Upper lobe of left lung (tissue), 6 donors: ENCODE data around the gene EN2. TPM values are rescaled to one million over a fixed set of nuclear protein-coding genes. Genes with fewer than 3 reads are reported as not detected.
"Not testable (repeated sequence)": the region's sequence is repeated elsewhere in the genome, so short reads cannot be mapped to it uniquely, and the experiment has no call there.

Experiments used
- ATAC-seq, 2 donors: fragments of 200-7000 bp; cut with Tn5 transposase; one replicate each; pipeline ENCODE4 v1.9.1; 2022; ENCODE audit warnings: mild to moderate bottlenecking in 2 of 2, moderate library complexity in 2 of 2; ENCODE audit not compliant: low FRiP score in 2 of 2
- DNase-seq, 2 donors: peaks; one replicate each; pipeline ENCODE4 v3.0.0-alpha.2; 2019 to 2020
- H3K27ac ChIP-seq, 4 donors: fragments of 200-600 bp; sonication (generic); one replicate each; pipeline ENCODE4 v1.5.1; 2016 to 2019
- H3K27me3 ChIP-seq, 4 donors: fragments of 200-600 bp; sonication (generic); one replicate each; pipeline ENCODE4 v1.5.1; 2017 to 2019
- H3K36me3 ChIP-seq, 4 donors: fragments of 200-600 bp; sonication (generic); one replicate each; pipeline ENCODE4 v1.5.1; 2016 to 2019
- H3K4me1 ChIP-seq, 4 donors: fragments of 200-600 bp; sonication (generic); one replicate each; pipeline ENCODE4 v1.5.1; 2018 to 2019
- H3K4me3 ChIP-seq, 4 donors: fragments of 200-600 bp; sonication (generic); one replicate each; pipeline ENCODE4 v1.5.1; 2017 to 2019; ENCODE audit warnings: mild to moderate bottlenecking in 2 of 4, moderate library complexity in 1 of 4
- H3K9me3 ChIP-seq, 4 donors: fragments of 200-600 bp; sonication (generic); one replicate each; pipeline ENCODE4 v1.5.1; 2018 to 2019
- CTCF ChIP-seq, 6 experiments: fragments of 450-650 bp in 4 of 6; fragments of 200-600 bp in 2 of 6; sonication (generic) in 2 of 6; IDR thresholded peaks; one replicate each; pipeline ENCODE4 v1.5.1; 2016 to 2019; ENCODE audit warnings: antibody characterized with exemption in 6 of 6
- EP300 ChIP-seq, 4 donors: sonication (generic); formaldehyde crosslinking; IDR thresholded peaks; one replicate each; pipeline ENCODE4 v1.5.1; 2017; ENCODE audit warnings: antibody characterized with exemption in 4 of 4, control low read depth in 2 of 4
- POLR2A ChIP-seq, 4 donors: fragments of 450-650 bp; IDR thresholded peaks; one replicate each; pipeline ENCODE4 v1.5.1; 2016 to 2017; ENCODE audit warnings: antibody characterized with exemption in 4 of 4, mild to moderate bottlenecking in 2 of 4
- POLR2AphosphoS5 ChIP-seq, 2 donors: sonication (generic); formaldehyde crosslinking; IDR thresholded peaks; one replicate each; pipeline ENCODE4 v1.5.1; 2017; ENCODE audit warnings: antibody characterized with exemption in 2 of 2
- WGBS, 2 donors: methylation state at CpG; one replicate each; pipeline ENCODE4 v1.1.5; 2017 to 2018; 5-methylcytosine and 5-hydroxymethylcytosine counted together
- total RNA-seq, 6 donors: library from RNA; depleted of rRNA in 4 of 6; stranded (reverse); fragments of >200 nt in 4 of 6; gene quantifications; one replicate each; pipeline versions ENCODE4 v1.1.0 to v1.2.1, GENCODE V29; 2016 to 2021
- donor health status: DM: no; HTN: no; CAD: no; lungs with moderate emphysema.
- donor health status: DM: no; HTN: yes; CAD: no; lungs with severe emphysema.

Gene EN2
- total RNA-seq, 6 donors from 2014 or later = not detected

GRCh38 chr7:155444746-155445145 is 13.2 kb upstream of the EN2 start:
- H3K4me3 ChIP-seq = no peak overlapping the region
- H3K27ac ChIP-seq = no peak overlapping the region
- WGBS, 2 donors = 85 to 86% methylated on average over 7 to 8 of the region's 8 CpGs
- no peaks in the 10 kb centered on the region for H3K9me3 ChIP-seq
- DNase-seq (no peak), ATAC-seq (no peak)
- no peaks in the 10 kb centered on the region for H3K36me3 ChIP-seq
- TF ChIP-seq POLR2A (IDR thresholded peaks at IDR 0.05) = no peak
- no peak for TF ChIP-seq EP300 (IDR thresholded peaks at IDR 0.05)
- no peak for TF ChIP-seq POLR2AphosphoS5 (IDR thresholded peaks at IDR 0.05)
- TF ChIP-seq CTCF (IDR thresholded peaks at IDR 0.05) = no peak
- H3K4me1 ChIP-seq = peaks cover 0 to 18% (median 9%) of the 10 kb centered on the region in 4 donors
- H3K27me3 ChIP-seq = peaks cover 0 to 22% (median 13%) of the 10 kb centered on the region in 4 donors

DNA sequence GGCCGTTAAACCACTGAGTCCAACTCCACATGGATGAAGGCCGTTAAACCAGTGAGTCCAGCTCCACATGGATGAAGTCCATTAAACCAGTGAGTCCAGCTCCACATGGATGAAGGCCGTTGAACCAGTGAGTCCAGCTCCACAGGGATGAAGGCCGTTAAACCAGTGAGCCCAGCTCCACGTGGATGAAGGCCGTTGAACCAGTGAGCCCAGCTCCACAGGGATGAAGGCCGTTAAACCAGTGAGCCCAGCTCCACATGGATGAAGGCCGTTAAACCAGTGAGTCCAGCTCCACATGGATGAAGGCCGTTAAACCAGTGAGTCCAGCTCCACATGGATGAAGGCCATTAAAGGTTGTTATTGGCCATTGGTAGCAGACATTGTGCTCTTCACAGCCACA is 12.3 kb upstream of the EN2 start:
- not testable (repeated sequence) for ATAC-seq, H3K9me3 ChIP-seq, H3K27ac ChIP-seq, DNase-seq, H3K36me3 ChIP-seq, H3K4me3 ChIP-seq
- peaks cover 0 to 27% (median 13%) of the 10 kb centered on the region in 4 donors for H3K4me1 ChIP-seq
- 79 to 84% methylated on average over 8 to 9 of the region's 9 CpGs for WGBS, 2 donors
- peaks cover 0 to 31% (median 17%) of the 10 kb centered on the region in 4 donors for H3K27me3 ChIP-seq

GRCh38 chr7:155447603-155448002 is 10.3 kb upstream of the EN2 start:
- H3K27ac ChIP-seq = no peak overlapping the region
- WGBS, 2 donors = 55 to 57% methylated on average over 2 of the region's 2 CpGs
- DNase-seq (no peak), ATAC-seq (no peak)
- no peak overlapping the region for H3K4me3 ChIP-seq
- TF ChIP-seq EP300 (IDR thresholded peaks at IDR 0.05) (no peak), POLR2A (IDR thresholded peaks at IDR 0.05) (no peak), CTCF (IDR thresholded peaks at IDR 0.05) (no peak), POLR2AphosphoS5 (IDR thresholded peaks at IDR 0.05) (no peak)
- H3K36me3 ChIP-seq = no peaks in the 10 kb centered on the region
- H3K9me3 ChIP-seq = no peaks in the 10 kb centered on the region
- peaks cover 0 to 44% (median 24%) of the 10 kb centered on the region in 4 donors for H3K27me3 ChIP-seq
- peaks cover 0 to 35% (median 13%) of the 10 kb centered on the region in 4 donors for H3K4me1 ChIP-seq

DNA sequence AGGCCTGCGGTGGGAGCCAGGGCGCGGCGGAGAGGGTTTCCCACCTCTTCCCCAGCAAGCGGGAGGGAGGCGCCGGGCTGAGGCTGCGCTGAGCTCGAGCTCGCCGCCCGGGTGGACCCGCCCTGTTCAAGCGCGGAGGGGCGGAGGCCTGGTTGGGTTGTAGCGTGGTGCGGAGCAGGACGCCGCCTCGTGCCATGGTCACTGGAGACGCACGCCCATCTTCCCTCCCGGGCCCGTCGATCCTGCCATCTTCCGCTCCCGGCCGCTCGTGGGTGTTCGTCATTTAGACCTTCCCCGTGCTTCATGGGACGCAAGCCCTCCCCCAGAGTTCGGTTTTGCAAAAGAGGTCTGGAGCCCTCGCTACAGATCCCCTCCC is 9.3 kb upstream of the EN2 start:
- Histone ChIP-seq H3K27ac (no peak overlapping the region), H3K4me1 (peaks cover 0 to 38% (median 13%) of the 10 kb centered on the region in 4 donors), H3K36me3 (no peaks in the 10 kb centered on the region), H3K27me3 (peaks cover 0 to 54% (median 33%) of the 10 kb centered on the region in 4 donors), H3K4me3 (no peak overlapping the region), H3K9me3 (no peaks in the 10 kb centered on the region)
- TF ChIP-seq POLR2AphosphoS5 (IDR thresholded peaks at IDR 0.05) (no peak), CTCF (IDR thresholded peaks at IDR 0.05) (no peak), EP300 (IDR thresholded peaks at IDR 0.05) (no peak), POLR2A (IDR thresholded peaks at IDR 0.05) (no peak)
- DNase-seq (peak in 1 of 2 donors; percentile 84), ATAC-seq (peak; percentile 20 to 68)
- 0 to 3% methylated on average over 4 to 34 of the region's 35 CpGs for WGBS, 2 donors

DNA sequence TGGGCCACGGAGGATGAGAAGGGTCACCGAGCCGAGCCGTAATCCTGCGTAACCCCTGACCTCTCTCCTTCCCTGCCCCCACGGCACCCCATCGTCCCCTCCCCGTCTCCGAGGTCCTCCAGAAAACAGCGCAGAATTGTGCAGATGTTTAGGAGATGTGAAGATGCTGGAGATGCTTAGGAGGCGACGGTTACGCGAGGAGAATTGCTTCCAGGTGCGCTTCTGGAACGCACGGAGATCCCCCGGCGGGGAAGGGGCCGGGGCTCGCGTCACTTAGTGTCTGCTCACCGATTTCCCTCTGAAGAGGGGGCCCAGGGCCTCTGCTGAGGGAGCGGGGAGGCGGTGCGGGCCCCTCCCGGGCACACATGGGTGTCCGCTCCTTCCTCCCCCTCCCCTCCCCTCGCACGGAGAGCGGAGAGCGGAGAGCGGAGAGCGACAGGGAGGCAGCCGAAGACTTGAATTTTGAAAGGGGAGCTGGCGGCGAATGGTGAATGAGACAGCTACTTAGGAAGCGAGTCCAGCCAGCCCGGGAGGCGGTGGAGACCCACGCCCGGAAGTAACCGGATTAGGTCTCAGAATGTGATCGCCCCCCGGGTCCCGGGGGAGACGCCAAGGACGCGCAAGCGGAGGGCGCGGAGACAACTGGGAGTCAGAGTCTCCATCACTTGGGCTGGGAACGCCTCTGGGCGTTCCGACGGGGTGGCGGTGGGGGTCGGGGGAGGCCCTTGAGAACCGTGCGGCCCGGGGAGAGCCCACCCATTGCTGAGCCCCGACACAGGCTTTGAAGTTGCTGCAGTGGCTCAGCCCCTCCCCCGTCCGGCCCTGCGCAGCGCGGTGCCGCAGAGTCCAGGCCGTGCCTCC is 8.7 kb upstream of the EN2 start:
- ATAC-seq (no peak), DNase-seq (no peak)
- 1 to 10% methylated on average over 18 to 47 of the region's 69 CpGs for WGBS, 2 donors
- Histone ChIP-seq H3K4me3 (no peak overlapping the region), H3K9me3 (no peaks in the 10 kb centered on the region), H3K27ac (no peak overlapping the region), H3K4me1 (peaks cover 5 to 44% (median 15%) of the 10 kb centered on the region in 4 donors), H3K27me3 (peaks cover 0 to 60% (median 39%) of the 10 kb centered on the region in 4 donors), H3K36me3 (no peaks in the 10 kb centered on the region)
- TF ChIP-seq CTCF (IDR thresholded peaks at IDR 0.05) (no peak), POLR2AphosphoS5 (IDR thresholded peaks at IDR 0.05) (no peak), POLR2A (IDR thresholded peaks at IDR 0.05) (no peak), EP300 (IDR thresholded peaks at IDR 0.05) (no peak)
